ENCODE results near the gene KRTAP4-2.

DNA sequence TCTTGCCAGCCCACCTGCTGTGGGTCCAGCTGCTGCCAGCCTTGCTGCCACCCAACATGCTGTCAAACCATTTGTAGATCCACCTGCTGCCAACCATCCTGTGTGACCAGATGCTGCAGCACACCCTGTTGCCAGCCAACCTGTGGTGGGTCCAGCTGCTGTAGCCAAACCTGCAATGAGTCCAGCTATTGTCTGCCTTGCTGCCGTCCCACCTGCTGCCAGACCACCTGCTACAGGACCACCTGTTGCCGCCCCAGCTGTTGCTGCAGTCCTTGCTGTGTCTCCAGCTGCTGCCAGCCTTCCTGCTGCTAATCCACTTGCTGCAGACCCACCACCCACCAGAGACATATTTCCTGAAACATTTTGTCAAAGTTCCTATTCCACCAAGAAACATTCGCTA, 12.3 kb upstream of the KRTAP4-2 start:
- TF ChIP-seq, protein P1, sequence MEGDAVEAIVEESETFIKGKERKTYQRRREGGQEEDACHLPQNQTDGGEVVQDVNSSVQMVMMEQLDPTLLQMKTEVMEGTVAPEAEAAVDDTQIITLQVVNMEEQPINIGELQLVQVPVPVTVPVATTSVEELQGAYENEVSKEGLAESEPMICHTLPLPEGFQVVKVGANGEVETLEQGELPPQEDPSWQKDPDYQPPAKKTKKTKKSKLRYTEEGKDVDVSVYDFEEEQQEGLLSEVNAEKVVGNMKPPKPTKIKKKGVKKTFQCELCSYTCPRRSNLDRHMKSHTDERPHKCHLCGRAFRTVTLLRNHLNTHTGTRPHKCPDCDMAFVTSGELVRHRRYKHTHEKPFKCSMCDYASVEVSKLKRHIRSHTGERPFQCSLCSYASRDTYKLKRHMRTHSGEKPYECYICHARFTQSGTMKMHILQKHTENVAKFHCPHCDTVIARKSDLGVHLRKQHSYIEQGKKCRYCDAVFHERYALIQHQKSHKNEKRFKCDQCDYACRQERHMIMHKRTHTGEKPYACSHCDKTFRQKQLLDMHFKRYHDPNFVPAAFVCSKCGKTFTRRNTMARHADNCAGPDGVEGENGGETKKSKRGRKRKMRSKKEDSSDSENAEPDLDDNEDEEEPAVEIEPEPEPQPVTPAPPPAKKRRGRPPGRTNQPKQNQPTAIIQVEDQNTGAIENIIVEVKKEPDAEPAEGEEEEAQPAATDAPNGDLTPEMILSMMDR (IDR thresholded peaks at IDR 0.05), result no peak
- no peak for TF ChIP-seq EZH2 (IDR thresholded peaks at IDR 0.05; ENCODE audit: borderline replicate concordance, insufficient read depth, low read depth, low read length, poor library complexity, severe bottlenecking)
